Keratinocyte (primary cell): ENCODE results near the gene WNT7B. TPM values are rescaled to one million over a fixed set of nuclear protein-coding genes. Genes with fewer than 3 reads are reported as not detected.

Experiments
- DNase-seq: peaks from one replicate; pipeline ENCODE4 v3.0.0-alpha.2; 2011; ENCODE audit warnings: low read depth, missing footprints, low spot score
- FAIRE-seq: peaks from 2 replicates; lab custom pipeline; 2011; peaks lifted over from hg19 to GRCh38; lab: Jason Lieb, UNC
- H2AFZ ChIP-seq: 2 replicates; pipeline ENCODE4 v1.6.0; 2012; ENCODE audit warnings: low read length, control low read depth, inconsistent platforms; ENCODE audit not compliant: control insufficient read depth
- H3K27ac ChIP-seq: 2 replicates; pipeline ENCODE4 v1.5.1; 2011; ENCODE audit warnings: low read length; ENCODE audit not compliant: control insufficient read depth, insufficient read depth
- H3K27me3 ChIP-seq: 3 replicates; pipeline ENCODE4 v1.6.0; 2011; ENCODE audit warnings: low read length; ENCODE audit not compliant: control insufficient read depth, insufficient read depth; ENCODE audit errors: extremely low read depth
- H3K36me3 ChIP-seq, 2 experiments: 2 replicates in 1 of 2; 3 replicates in 1 of 2; pipeline ENCODE4 v1.5.1; 2011; ENCODE audit warnings: low read length in 2 of 2, mild to moderate bottlenecking in 1 of 2; ENCODE audit not compliant: control insufficient read depth in 2 of 2, insufficient read depth in 2 of 2; ENCODE audit errors: extremely low read depth in 1 of 2
- H3K4me1 ChIP-seq: 3 replicates; pipeline ENCODE4 v1.5.1; 2011; ENCODE audit warnings: low read length; ENCODE audit not compliant: control insufficient read depth, insufficient read depth; ENCODE audit errors: extremely low read depth
- H3K4me2 ChIP-seq: 3 replicates; pipeline ENCODE4 v1.6.0; 2011; ENCODE audit warnings: low read depth, low read length; ENCODE audit not compliant: control insufficient read depth, insufficient read depth; ENCODE audit errors: extremely low read depth
- H3K4me3 ChIP-seq, 3 experiments: fragments of 200-600 bp in 1 of 3; sonication (generic) in 1 of 3; 2 replicates in 2 of 3; 3 replicates in 1 of 3; pipeline ENCODE4 v1.5.1; 2011 to 2016; ENCODE audit warnings: low read length in 3 of 3, mild to moderate bottlenecking in 3 of 3, control low read depth in 2 of 3, inconsistent platforms in 1 of 3, low read depth in 1 of 3, mixed read lengths in 1 of 3, mixed run types in 1 of 3, moderate library complexity in 1 of 3; ENCODE audit not compliant: control insufficient read depth in 2 of 3, insufficient read depth in 2 of 3; ENCODE audit errors: extremely low read depth in 1 of 3
- H3K79me2 ChIP-seq: 2 replicates; pipeline ENCODE4 v1.6.0; 2012; ENCODE audit warnings: low read length; ENCODE audit not compliant: control insufficient read depth, insufficient read depth
- H3K9ac ChIP-seq: 3 replicates; pipeline ENCODE4 v1.6.0; 2011; ENCODE audit warnings: low read length; ENCODE audit not compliant: control insufficient read depth, insufficient read depth; ENCODE audit errors: extremely low read depth
- H3K9me1 ChIP-seq: 3 replicates; pipeline ENCODE4 v1.6.0; 2011; ENCODE audit warnings: low read length; ENCODE audit not compliant: control insufficient read depth, insufficient read depth; ENCODE audit errors: extremely low read depth
- H3K9me3 ChIP-seq: 2 replicates; pipeline ENCODE4 v1.5.1; 2012; ENCODE audit warnings: low read depth, low read length; ENCODE audit not compliant: control insufficient read depth
- H4K20me1 ChIP-seq: 3 replicates; pipeline ENCODE4 v1.6.0; 2011; ENCODE audit warnings: low read length; ENCODE audit not compliant: control insufficient read depth, insufficient read depth; ENCODE audit errors: extremely low read depth
- EZH2 ChIP-seq: IDR thresholded peaks from one replicate; pipeline ENCODE4 v1.6.1; 2012; ENCODE audit warnings: inconsistent platforms, mild to moderate bottlenecking, low read length, moderate library complexity
- dilution Hi-C: fragments of 300-500 bp; cut with MboI; formaldehyde crosslinking; loops from one replicate; pipeline ENCODE4 v1.7.0; 2020; ENCODE audit warnings: low sequenced_read_pairs; ENCODE audit not compliant: extremely low pct_ligation_motif_present
- polyA plus RNA-seq, 5 experiments: library from polyadenylated mRNA; depleted of rRNA in 3 of 5; stranded (reverse) in 3 of 5; stranded (forward) in 1 of 5; unstranded in 1 of 5; fragments of >200 nt; gene quantifications; 1 replicate in 1 of 5; 2 replicates in 3 of 5; 3 replicates in 1 of 5; pipeline versions ENCODE4 v1.2.1 to v1.2.3, GENCODE V29; 2011 to 2012; ENCODE audit warnings: missing spikeins in 2 of 5, low read depth in 1 of 5, low replicate concordance in 1 of 5
- TF ChIP-seq, protein P1 (sequence below), 3 experiments: IDR thresholded peaks in 1 of 3; conservative IDR thresholded peaks in 1 of 3; optimal IDR thresholded peaks in 1 of 3; 2 replicates in 2 of 3; 3 replicates in 1 of 3; pipeline versions ENCODE3 to v1.5.1; 2011; ENCODE audit warnings: low read length in 3 of 3, mild to moderate bottlenecking in 3 of 3, moderate library complexity in 2 of 3, control low read depth in 1 of 3, inconsistent platforms in 1 of 3; ENCODE audit not compliant: insufficient read depth in 2 of 3; ENCODE audit errors: extremely low read depth in 1 of 3

WNT7B gene
- polyA plus RNA-seq, 1 donor (not counting 4 experiments of a cell fraction or from before 2014, with no cell fraction given): 1.7 TPM

DNA sequence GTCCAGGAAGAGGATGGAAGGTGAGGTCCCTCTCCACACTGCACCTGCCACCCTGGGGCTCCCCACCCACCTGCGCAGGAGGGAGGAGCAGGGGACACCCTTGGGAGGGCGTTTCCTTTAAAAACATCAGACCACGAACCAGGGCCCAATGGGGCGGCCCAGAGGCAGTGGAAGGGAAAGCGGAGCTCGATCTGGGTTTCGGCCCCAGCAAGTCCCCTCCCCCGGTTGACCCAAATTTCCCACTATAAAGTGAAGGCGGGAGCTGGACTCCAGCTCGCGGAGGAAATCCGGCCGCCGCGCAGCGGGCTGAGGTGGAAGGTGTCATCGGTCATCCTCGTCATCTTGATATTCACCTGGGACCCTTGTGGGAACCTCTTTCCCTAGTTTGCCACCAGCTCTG lies 99.3 kb downstream of the WNT7B start:
- Histone ChIP-seq H3K9ac (no peak overlapping the region), H3K27ac (no peak overlapping the region), H3K4me3 (no peak overlapping the region), H3K79me2 (no peaks in the 10 kb centered on the region), H3K4me1 (no peaks in the 10 kb centered on the region), H2AFZ (no peak overlapping the region), H3K9me1 (no peaks in the 10 kb centered on the region), H3K27me3 (peaks cover 52% of the 10 kb centered on the region), H3K9me3 (no peaks in the 10 kb centered on the region), H3K36me3 (no peaks in the 10 kb centered on the region), H3K4me2 (no peak overlapping the region), H4K20me1 (no peaks in the 10 kb centered on the region)
- FAIRE-seq (no peak), DNase-seq (no peak)
- dilution Hi-C loops: no loop called here
- TF ChIP-seq, protein P1, sequence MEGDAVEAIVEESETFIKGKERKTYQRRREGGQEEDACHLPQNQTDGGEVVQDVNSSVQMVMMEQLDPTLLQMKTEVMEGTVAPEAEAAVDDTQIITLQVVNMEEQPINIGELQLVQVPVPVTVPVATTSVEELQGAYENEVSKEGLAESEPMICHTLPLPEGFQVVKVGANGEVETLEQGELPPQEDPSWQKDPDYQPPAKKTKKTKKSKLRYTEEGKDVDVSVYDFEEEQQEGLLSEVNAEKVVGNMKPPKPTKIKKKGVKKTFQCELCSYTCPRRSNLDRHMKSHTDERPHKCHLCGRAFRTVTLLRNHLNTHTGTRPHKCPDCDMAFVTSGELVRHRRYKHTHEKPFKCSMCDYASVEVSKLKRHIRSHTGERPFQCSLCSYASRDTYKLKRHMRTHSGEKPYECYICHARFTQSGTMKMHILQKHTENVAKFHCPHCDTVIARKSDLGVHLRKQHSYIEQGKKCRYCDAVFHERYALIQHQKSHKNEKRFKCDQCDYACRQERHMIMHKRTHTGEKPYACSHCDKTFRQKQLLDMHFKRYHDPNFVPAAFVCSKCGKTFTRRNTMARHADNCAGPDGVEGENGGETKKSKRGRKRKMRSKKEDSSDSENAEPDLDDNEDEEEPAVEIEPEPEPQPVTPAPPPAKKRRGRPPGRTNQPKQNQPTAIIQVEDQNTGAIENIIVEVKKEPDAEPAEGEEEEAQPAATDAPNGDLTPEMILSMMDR (optimal IDR thresholded peaks at IDR 0.05 in 1 of 3, IDR thresholded peaks at IDR 0.05 in 1 of 3, conservative IDR thresholded peaks at IDR 0.05 in 1 of 3; ENCODE audit: extremely low read depth in 1 of 3, insufficient read depth in 2 of 3, low read length in 3 of 3): no peak
- TF ChIP-seq EZH2: no peak

DNA sequence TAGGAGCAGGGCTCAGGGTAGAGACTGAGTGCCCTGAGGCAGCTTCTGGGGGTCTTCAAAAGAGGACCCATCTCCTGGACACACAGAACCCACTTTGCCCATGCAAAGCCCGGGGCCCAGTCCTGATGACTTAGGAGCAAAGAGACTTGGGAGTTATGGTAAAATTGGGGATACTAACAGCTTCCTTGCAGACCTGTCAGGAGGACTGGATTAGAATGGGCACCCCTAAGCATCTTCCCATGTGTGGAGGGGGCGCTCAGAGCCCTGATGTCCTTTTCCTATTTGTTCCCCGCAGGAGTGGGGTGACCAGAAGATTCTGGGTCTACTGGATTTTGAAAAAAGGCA lies 100.0 kb downstream of the WNT7B start:
- no peak for FAIRE-seq

More for the DNA sequence above, 100.0 kb downstream of the WNT7B start:
- H3K9me3 ChIP-seq: no peaks in the 10 kb centered on the region
- no peak overlapping the region for H3K4me3 ChIP-seq
- no peaks in the 10 kb centered on the region for H3K9me1 ChIP-seq
- H4K20me1 ChIP-seq: no peaks in the 10 kb centered on the region
- no peak overlapping the region for H2AFZ ChIP-seq
- dilution Hi-C loops: no loop called here
- H3K9ac ChIP-seq: no peak overlapping the region
- no peaks in the 10 kb centered on the region for H3K4me1 ChIP-seq
- H3K36me3 ChIP-seq: no peaks in the 10 kb centered on the region
- H3K79me2 ChIP-seq: no peaks in the 10 kb centered on the region
- H3K27ac ChIP-seq: no peak overlapping the region
- H3K27me3 ChIP-seq: peaks cover 45% of the 10 kb centered on the region
- DNase-seq: no peak
- H3K4me2 ChIP-seq: no peak overlapping the region
- TF ChIP-seq EZH2: no peak
- TF ChIP-seq, protein P1 (optimal IDR thresholded peaks at IDR 0.05 in 1 of 3, IDR thresholded peaks at IDR 0.05 in 1 of 3, conservative IDR thresholded peaks at IDR 0.05 in 1 of 3; ENCODE audit: extremely low read depth in 1 of 3, insufficient read depth in 2 of 3, low read length in 3 of 3): no peak
